ENCODE results near the gene PLAAT4.
"Not testable (repeated sequence)": the region's sequence is repeated elsewhere in the genome, so short reads cannot be mapped to it uniquely, and the experiment has no call there.

Gene PLAAT4

GRCh38 chr11:63567044-63567840 is 30.6 kb downstream of the PLAAT4 start:
- TF ChIP-seq ZFX (IDR thresholded peaks at IDR 0.05), result no peak
- TF ChIP-seq CTCF (conservative IDR thresholded peaks at IDR 0.05), result no peak
- H3K27ac ChIP-seq, result no peak overlapping the region

GRCh38 chr11:63569570-63569969 is 33.0 kb downstream of the PLAAT4 start:
- no peak for TF ChIP-seq CTCF (conservative IDR thresholded peaks at IDR 0.05)
- TF ChIP-seq ZFX (IDR thresholded peaks at IDR 0.05), result no peak
- H3K27ac ChIP-seq, result no peak overlapping the region

DNA sequence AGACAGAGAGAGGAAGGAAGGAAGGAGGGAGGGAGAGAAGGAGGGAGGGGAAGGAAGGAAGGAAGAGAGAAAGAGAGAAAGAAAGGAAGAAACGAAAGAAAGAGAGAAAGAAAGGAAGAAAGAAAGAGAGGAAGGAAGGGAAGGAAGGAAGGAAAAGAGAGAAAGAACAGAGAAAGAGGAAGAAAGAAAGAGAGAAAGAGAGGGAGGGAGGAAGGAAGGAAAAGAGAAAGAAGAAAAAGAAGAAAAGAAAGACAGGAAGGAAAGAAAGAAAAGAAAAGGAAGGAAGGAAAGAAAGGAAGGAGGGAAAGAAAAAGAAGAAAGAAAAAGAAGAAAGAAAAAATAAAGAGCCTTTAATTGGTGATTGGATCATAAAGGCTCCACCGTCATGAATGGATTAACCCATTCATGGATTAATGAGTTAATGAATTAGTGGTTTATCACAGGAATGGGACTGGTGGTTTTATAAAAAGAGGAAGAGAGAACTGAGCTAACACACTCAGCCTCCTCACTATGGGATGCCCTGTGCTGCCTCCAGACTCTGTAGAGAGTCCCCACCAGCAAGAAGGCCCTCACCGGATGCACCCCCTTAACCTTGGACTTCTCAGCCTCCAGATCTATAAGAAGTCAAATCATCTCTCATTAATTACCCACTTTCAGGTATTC is 35.5 kb downstream of the PLAAT4 start:
- TF ChIP-seq ZFX (IDR thresholded peaks at IDR 0.05) (no peak), CTCF (conservative IDR thresholded peaks at IDR 0.05) (no peak)
- no peak overlapping the region for H3K27ac ChIP-seq

DNA sequence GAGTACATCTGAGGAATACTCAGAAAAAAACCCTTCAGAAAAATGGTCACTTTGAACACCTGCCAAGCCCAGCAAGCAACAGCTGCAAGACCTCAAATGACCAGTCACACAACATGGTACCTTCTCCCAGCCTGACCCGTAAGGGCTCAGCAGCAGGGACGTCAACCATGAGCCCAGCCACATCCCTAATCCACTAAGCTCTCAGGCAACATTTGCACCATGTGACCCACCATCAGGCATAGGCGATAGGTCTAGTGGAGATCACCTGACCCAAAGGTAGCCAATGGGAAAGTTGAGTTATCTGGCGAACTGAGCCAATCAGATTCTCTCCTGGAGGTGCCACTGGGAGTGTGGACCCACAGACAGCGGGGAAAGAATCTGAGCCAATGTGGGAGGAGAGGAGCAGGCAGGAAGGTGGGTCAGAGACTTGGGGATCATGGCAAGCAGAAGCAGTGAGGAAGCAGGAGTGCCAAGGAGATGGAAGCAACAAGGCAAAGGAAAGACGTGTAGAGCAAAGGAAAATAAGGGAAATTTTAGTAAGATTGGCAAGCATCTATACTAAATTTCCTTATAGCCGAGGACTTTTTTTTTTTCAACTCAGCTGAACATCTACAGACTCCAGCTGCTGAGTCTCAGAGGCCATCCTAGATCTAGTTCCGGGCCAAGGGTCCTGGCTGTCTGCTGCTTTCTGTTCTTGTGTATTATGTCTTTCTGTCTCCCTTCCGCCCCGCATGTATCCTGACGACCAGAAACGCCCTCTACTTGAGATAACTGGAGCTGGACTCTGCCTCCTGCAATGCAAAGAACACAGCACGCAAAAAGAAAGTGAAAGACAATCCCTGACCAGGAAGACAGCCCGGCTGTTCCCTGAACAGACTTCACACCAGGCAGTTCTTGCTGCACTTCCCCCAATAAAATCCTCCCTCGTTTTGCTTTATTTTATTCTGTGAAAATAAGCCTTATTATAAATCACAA is 37.6 kb downstream of the PLAAT4 start:
- H3K27ac ChIP-seq, result no peak overlapping the region
- no peak for TF ChIP-seq ZFX (IDR thresholded peaks at IDR 0.05)
- no peak for TF ChIP-seq CTCF (conservative IDR thresholded peaks at IDR 0.05)

GRCh38 chr11:63574856-63575602 is 38.4 kb downstream of the PLAAT4 start:
- TF ChIP-seq CTCF (conservative IDR thresholded peaks at IDR 0.05), result no peak
- no peak for TF ChIP-seq ZFX (IDR thresholded peaks at IDR 0.05)

GRCh38 chr11:63578882-63579281 is 42.3 kb downstream of the PLAAT4 start:
- H3K27ac ChIP-seq, result not testable (repeated sequence)

More at GRCh38 chr11:63574856-63575602, 38.4 kb downstream of the PLAAT4 start:
- H3K27ac ChIP-seq, result no peak overlapping the region

- H3K27ac ChIP-seq, result not testable (repeated sequence)
These were observed 44.6 kb downstream of the PLAAT4 start for GRCh38 chr11:63581224-63581623.

All from C4-2B (cell line).